H1 (cell line): ENCODE data around the gene AVP. TPM values are rescaled to one million over a fixed set of nuclear protein-coding genes. Genes with fewer than 3 reads are reported as not detected.

Experiments used
- CTCF ChIA-PET: fragments of 300-600 bp; sonication (Branson Sonifier 250); formaldehyde crosslinking; loops from one replicate; lab custom pipeline; 2021; ENCODE audit not compliant: partially characterized antibody; lab: Charles Lee
- POLR2A ChIA-PET: fragments of 300-600 bp; sonication (Branson Sonifier 250); formaldehyde crosslinking; loops from one replicate; lab custom pipeline; 2021; ENCODE audit warnings: inconsistent platforms; ENCODE audit not compliant: partially characterized antibody; lab: Charles Lee
- DNase-seq, 2 experiments: peaks; one replicate each; pipeline versions ENCODE4 v3.0.0 to v3.0.0-alpha.2; 2010 to 2022; ENCODE audit warnings: low spot score in 2 of 2, low read depth in 1 of 2, mixed read lengths in 1 of 2
- FAIRE-seq: peaks from 2 replicates; lab custom pipeline; 2011; peaks lifted over from hg19 to GRCh38; lab: Jason Lieb, UNC
- H2AFZ ChIP-seq: 2 replicates; pipeline ENCODE4 v1.8.1; 2012; ENCODE audit warnings: low read length, inconsistent platforms
- H2AK5ac ChIP-seq: 2 replicates; pipeline ENCODE4 v1.6.1; 2013; ENCODE audit warnings: low read depth, low read length
- H2BK120ac ChIP-seq: replicated peaks from 2 replicates; pipeline ENCODE3; 2013; ENCODE audit warnings: low read depth, low read length, inconsistent platforms
- H2BK12ac ChIP-seq: 2 replicates; pipeline ENCODE4 v1.6.1; 2013; ENCODE audit warnings: low read depth, low read length
- H2BK15ac ChIP-seq: 2 replicates; pipeline ENCODE4 v1.6.1; 2013; ENCODE audit warnings: low read length
- H2BK20ac ChIP-seq: 2 replicates; pipeline ENCODE4 v1.6.1; 2013; ENCODE audit warnings: low read length
- H2BK5ac ChIP-seq: 2 replicates; pipeline ENCODE4 v1.6.1; 2013; ENCODE audit warnings: low read depth, low read length
- H3K14ac ChIP-seq: 2 replicates; pipeline ENCODE4 v1.6.1; 2013; ENCODE audit warnings: inconsistent platforms; ENCODE audit not compliant: insufficient read length
- H3K18ac ChIP-seq: 2 replicates; pipeline ENCODE4 v1.6.1; 2013; ENCODE audit warnings: low read length; ENCODE audit errors: extremely low read depth
- H3K23ac ChIP-seq: 2 replicates; pipeline ENCODE4 v1.6.1; 2013; ENCODE audit warnings: inconsistent platforms; ENCODE audit not compliant: insufficient read length
- H3K23me2 ChIP-seq: 2 replicates; pipeline ENCODE4 v1.6.1; 2013; ENCODE audit warnings: low read depth, low read length
- H3K27ac ChIP-seq: 2 replicates; pipeline ENCODE4 v1.6.1; 2011; ENCODE audit warnings: low read depth, low read length, inconsistent platforms
- H3K27me3 ChIP-seq, 4 experiments: replicated peaks in 1 of 4; 1 replicate in 1 of 4; 2 replicates in 3 of 4; pipeline versions ENCODE4 v1.6.1 to v1.8.1; 2011 to 2013; ENCODE audit warnings: low read length in 3 of 4, mild to moderate bottlenecking in 3 of 4, inconsistent platforms in 2 of 4, mixed read lengths in 2 of 4, moderate library complexity in 1 of 4; ENCODE audit not compliant: control insufficient read depth in 3 of 4, insufficient read depth in 3 of 4; ENCODE audit errors: extremely low read depth in 1 of 4
- H3K36me3 ChIP-seq, 4 experiments: 2 replicates each; pipeline versions ENCODE4 v1.6.1 to v1.8.1; 2011 to 2013; ENCODE audit warnings: mild to moderate bottlenecking in 4 of 4, low read length in 3 of 4, moderate library complexity in 2 of 4, control low read depth in 1 of 4, inconsistent platforms in 1 of 4; ENCODE audit not compliant: insufficient read depth in 4 of 4, control insufficient read depth in 2 of 4
- H3K4ac ChIP-seq: replicated peaks from 2 replicates; pipeline ENCODE3; 2013; ENCODE audit warnings: low read length, low read depth, mixed read lengths, inconsistent platforms; ENCODE audit not compliant: insufficient read length
- H3K4me1 ChIP-seq, 4 experiments: replicated peaks in 1 of 4; 1 replicate in 1 of 4; 2 replicates in 3 of 4; pipeline versions ENCODE4 v1.6.1 to v1.8.1; 2011 to 2013; ENCODE audit warnings: low read length in 3 of 4, inconsistent platforms in 2 of 4, mixed read lengths in 1 of 4; ENCODE audit not compliant: insufficient read depth in 4 of 4, control insufficient read depth in 3 of 4
- H3K4me2 ChIP-seq, 2 experiments: 2 replicates each; pipeline versions ENCODE4 v1.6.1 to v1.8.1; 2011 to 2013; ENCODE audit warnings: low read depth in 2 of 2, low read length in 2 of 2, control low read depth in 1 of 2, inconsistent platforms in 1 of 2, mild to moderate bottlenecking in 1 of 2; ENCODE audit not compliant: insufficient read depth in 1 of 2
- H3K4me3 ChIP-seq, 4 experiments: fragments of 200-600, 300-600 bp in 1 of 4; sonication (generic), shearing (Covaris generic), sonication (Bioruptor Twin) in 1 of 4; 2 replicates each; pipeline versions ENCODE4 v1.5.1 to v1.8.1; 2011 to 2016; ENCODE audit warnings: low read length in 4 of 4, low read depth in 3 of 4, control low read depth in 2 of 4, inconsistent platforms in 2 of 4, mild to moderate bottlenecking in 2 of 4, mixed read lengths in 1 of 4, moderate library complexity in 1 of 4; ENCODE audit not compliant: insufficient read depth in 2 of 4; ENCODE audit errors: extremely low read depth in 1 of 4
- H3K56ac ChIP-seq: replicated peaks from 2 replicates; pipeline ENCODE3; 2013; ENCODE audit warnings: low read depth, mild to moderate bottlenecking, mixed read lengths, low read length, inconsistent platforms; ENCODE audit not compliant: insufficient read length
- H3K79me1 ChIP-seq: 2 replicates; pipeline ENCODE4 v1.6.1; 2013; ENCODE audit warnings: low read depth, low read length, control low read depth
- H3K79me2 ChIP-seq, 2 experiments: 2 replicates each; pipeline versions ENCODE4 v1.6.1 to v1.8.1; 2012 to 2013; ENCODE audit warnings: low read length in 2 of 2, mild to moderate bottlenecking in 2 of 2, inconsistent platforms in 1 of 2; ENCODE audit not compliant: insufficient read depth in 2 of 2, control insufficient read depth in 1 of 2
- H3K9ac ChIP-seq, 4 experiments: replicated peaks in 1 of 4; 1 replicate in 1 of 4; 2 replicates in 3 of 4; pipeline versions ENCODE4 v1.6.1 to v1.8.1; 2011 to 2013; ENCODE audit warnings: low read depth in 3 of 4, low read length in 3 of 4, control low read depth in 2 of 4, mild to moderate bottlenecking in 2 of 4, moderate library complexity in 2 of 4, inconsistent platforms in 1 of 4; ENCODE audit errors: extremely low read depth in 1 of 4
- H3K9me3 ChIP-seq, 2 experiments: 2 replicates each; pipeline versions ENCODE4 v1.6.1 to v1.8.1; 2012 to 2013; ENCODE audit warnings: mild to moderate bottlenecking in 2 of 2, moderate library complexity in 2 of 2, control low read depth in 1 of 2, inconsistent platforms in 1 of 2, low read depth in 1 of 2, low read length in 1 of 2, mixed read lengths in 1 of 2; ENCODE audit not compliant: insufficient read depth in 2 of 2
- H4K20me1 ChIP-seq, 2 experiments: replicated peaks in 1 of 2; 2 replicates each; pipeline versions ENCODE3 to v1.8.1; 2011 to 2013; ENCODE audit warnings: inconsistent platforms in 2 of 2, low read length in 2 of 2, mild to moderate bottlenecking in 1 of 2; ENCODE audit not compliant: insufficient read depth in 2 of 2, control insufficient read depth in 1 of 2
- H4K5ac ChIP-seq: 2 replicates; pipeline ENCODE4 v1.6.1; 2013; ENCODE audit warnings: low read length, low read depth, mixed read lengths, inconsistent platforms; ENCODE audit not compliant: insufficient read length
- H4K8ac ChIP-seq: 2 replicates; pipeline ENCODE4 v1.8.0; 2013; ENCODE audit warnings: mild to moderate bottlenecking, moderate library complexity, low read length, inconsistent platforms; ENCODE audit not compliant: insufficient read depth; ENCODE audit errors: extremely low read depth
- H4K91ac ChIP-seq: replicated peaks from 2 replicates; pipeline ENCODE3; 2013; ENCODE audit warnings: low read length, mixed read lengths, inconsistent platforms; ENCODE audit not compliant: insufficient read length
- ATF2 ChIP-seq: IDR thresholded peaks from 2 replicates; pipeline ENCODE4 v1.6.1; 2012; ENCODE audit warnings: low read length, inconsistent platforms
- POU5F1 ChIP-seq: IDR thresholded peaks from 2 replicates; pipeline ENCODE4 v1.6.1; 2011; ENCODE audit warnings: low read depth, mild to moderate bottlenecking, low read length, moderate library complexity
- TBP ChIP-seq: IDR thresholded peaks from 2 replicates; pipeline ENCODE4 v1.6.1; 2011; ENCODE audit warnings: low read depth, low read length, improper control_type of control experiment
- USF2 ChIP-seq: IDR thresholded peaks from 2 replicates; pipeline ENCODE4 v1.6.1; 2011; ENCODE audit warnings: low read length, improper control_type of control experiment
- WGBS, 2 experiments: shearing (Covaris generic) in 1 of 2; methylation state at CpG; one replicate each; pipeline versions ENCODE4 v1.1.6 to v1.1.7; 2013 to 2015; ENCODE audit warnings: low lambda C conversion rate in 2 of 2, mixed read lengths in 2 of 2, inconsistent platforms in 1 of 2, low coverage in 1 of 2, missing lambda C conversion rate in 1 of 2; ENCODE audit not compliant: insufficient replicate concordance in 2 of 2, insufficient coverage in 1 of 2, insufficient read length in 1 of 2; ENCODE audit errors: extremely low coverage in 1 of 2, missing lambda C conversion rate in 1 of 2; 5-methylcytosine and 5-hydroxymethylcytosine counted together
- polyA plus RNA-seq, 7 experiments: library from polyadenylated mRNA; depleted of rRNA in 3 of 7; stranded (reverse) in 5 of 7; unstranded in 2 of 7; fragments of >200 nt in 5 of 7; fragments of 200-250 nt in 2 of 7; gene quantifications; 1 replicate in 5 of 7; 2 replicates in 1 of 7; 4 replicates in 1 of 7; pipeline versions ENCODE4 v1.2.1 to v1.2.3, GENCODE V29; 2011 to 2013; ENCODE audit warnings: missing spikeins in 2 of 7, mixed read lengths in 2 of 7
- total RNA-seq: library from RNA; stranded (reverse); fragmentation: NEBNext Ultra II Directional; extraction: Animal tissue kit (Norgen Biotek cat#: 25700); gene quantifications from 2 replicates; pipeline ENCODE4 v1.2.1, GENCODE V29; 2021
- TF ChIP-seq, protein P1 (sequence below), 3 experiments: IDR thresholded peaks; 1 replicate in 2 of 3; 2 replicates in 1 of 3; pipeline versions ENCODE4 v1.5.1 to v1.6.1; 2011; ENCODE audit warnings: low read length in 3 of 3, mild to moderate bottlenecking in 3 of 3, inconsistent platforms in 2 of 3, low read depth in 1 of 3, moderate library complexity in 1 of 3; ENCODE audit not compliant: insufficient read depth in 1 of 3; ENCODE audit errors: control extremely low read depth in 1 of 3
- TF ChIP-seq, protein P2 (sequence below): IDR thresholded peaks from 2 replicates; pipeline ENCODE4 v1.6.1; 2011; ENCODE audit warnings: low read depth, mild to moderate bottlenecking, low read length; ENCODE audit not compliant: insufficient read depth

The AVP gene
- total and polyA plus RNA-seq, 2 of the 8 experiments (the other 6 are each of a cell fraction or from before 2014, with no cell fraction given) = 0.18 TPM; not detected in 1

DNA sequence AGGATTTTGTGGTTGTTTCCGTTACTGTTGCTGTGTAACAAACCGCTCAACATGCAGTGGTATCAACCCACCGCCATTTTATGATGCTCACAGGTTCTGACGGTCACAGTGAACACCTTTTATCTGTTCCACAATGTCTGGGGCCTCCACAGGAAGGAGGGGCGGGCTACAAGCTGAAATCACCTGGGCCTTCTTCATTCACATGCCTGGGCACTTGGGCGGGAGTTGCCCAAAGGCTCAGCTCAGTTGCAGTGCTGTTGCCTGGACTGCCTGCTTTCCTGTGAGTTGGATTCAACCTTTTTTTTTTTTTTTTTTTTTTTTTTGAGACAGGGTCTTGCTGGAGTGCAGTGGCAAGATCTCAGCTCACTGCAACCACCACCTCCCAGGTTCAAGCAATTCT, 16.7 kb upstream of the AVP start:
- H3K4me3 ChIP-seq = no peak overlapping the region
- WGBS, 2 experiments = 95% methylated on average over 6 of the region's 6 CpGs; no CpG with 5 or more reads in 1 of the 2 experiments
- H2BK12ac ChIP-seq = no peak overlapping the region

More for the DNA sequence above, 16.7 kb upstream of the AVP start:
- POLR2A ChIA-PET = interaction anchor here (1.6 kb wide), 1 partner anchor 139 kb away, joined by 5 read pairs; the partner anchor contains the start of gene SLC4A11
- Histone ChIP-seq H3K23ac (no peak overlapping the region), H2AK5ac (no peak overlapping the region), H4K20me1 (no peaks in the 10 kb centered on the region), H3K79me2 (no peaks in the 10 kb centered on the region), H3K9ac (no peak overlapping the region), H3K14ac (no peak overlapping the region), H3K4me2 (no peak overlapping the region), H3K56ac (no peak overlapping the region), H2BK15ac (no peak overlapping the region), H3K18ac (no peak overlapping the region), H3K4me1 (no peaks in the 10 kb centered on the region), H4K5ac (no peak overlapping the region), H2BK120ac (no peak overlapping the region), H4K91ac (no peak overlapping the region), H2BK20ac (no peak overlapping the region), H3K4ac (no peak overlapping the region), H4K8ac (no peak overlapping the region), H3K27ac (no peak overlapping the region), H2BK5ac (no peak overlapping the region), H3K27me3 (no peaks in the 10 kb centered on the region), H3K23me2 (no peaks in the 10 kb centered on the region), H3K79me1 (no peaks in the 10 kb centered on the region), H2AFZ (no peak overlapping the region), H3K9me3 (no peaks in the 10 kb centered on the region), H3K36me3 (no peaks in the 10 kb centered on the region)
- FAIRE-seq = no peak
- TF ChIP-seq, protein P1, sequence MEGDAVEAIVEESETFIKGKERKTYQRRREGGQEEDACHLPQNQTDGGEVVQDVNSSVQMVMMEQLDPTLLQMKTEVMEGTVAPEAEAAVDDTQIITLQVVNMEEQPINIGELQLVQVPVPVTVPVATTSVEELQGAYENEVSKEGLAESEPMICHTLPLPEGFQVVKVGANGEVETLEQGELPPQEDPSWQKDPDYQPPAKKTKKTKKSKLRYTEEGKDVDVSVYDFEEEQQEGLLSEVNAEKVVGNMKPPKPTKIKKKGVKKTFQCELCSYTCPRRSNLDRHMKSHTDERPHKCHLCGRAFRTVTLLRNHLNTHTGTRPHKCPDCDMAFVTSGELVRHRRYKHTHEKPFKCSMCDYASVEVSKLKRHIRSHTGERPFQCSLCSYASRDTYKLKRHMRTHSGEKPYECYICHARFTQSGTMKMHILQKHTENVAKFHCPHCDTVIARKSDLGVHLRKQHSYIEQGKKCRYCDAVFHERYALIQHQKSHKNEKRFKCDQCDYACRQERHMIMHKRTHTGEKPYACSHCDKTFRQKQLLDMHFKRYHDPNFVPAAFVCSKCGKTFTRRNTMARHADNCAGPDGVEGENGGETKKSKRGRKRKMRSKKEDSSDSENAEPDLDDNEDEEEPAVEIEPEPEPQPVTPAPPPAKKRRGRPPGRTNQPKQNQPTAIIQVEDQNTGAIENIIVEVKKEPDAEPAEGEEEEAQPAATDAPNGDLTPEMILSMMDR (IDR thresholded peaks at IDR 0.05; ENCODE audit: control extremely low read depth in 1 of 3, insufficient read depth in 1 of 3, low read depth in 1 of 3, low read length in 3 of 3) = no peak
- TF ChIP-seq USF2 (no peak), TBP (no peak), ATF2 (no peak), POU5F1 (no peak)
- TF ChIP-seq, protein P2, sequence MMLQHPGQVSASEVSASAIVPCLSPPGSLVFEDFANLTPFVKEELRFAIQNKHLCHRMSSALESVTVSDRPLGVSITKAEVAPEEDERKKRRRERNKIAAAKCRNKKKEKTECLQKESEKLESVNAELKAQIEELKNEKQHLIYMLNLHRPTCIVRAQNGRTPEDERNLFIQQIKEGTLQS = no peak
- DNase-seq = no peak
- CTCF ChIA-PET = interaction anchor here (0.6 to 8.2 kb wide), 7 partner anchors 9 to 215 kb away, joined by 3 to 50 read pairs (median 5); no protein-coding TSS in a partner anchor
